Skeletal muscle satellite cell (primary cell): ENCODE measurements around the gene FANCB. TPM values are rescaled to one million over a fixed set of nuclear protein-coding genes. Genes with fewer than 3 reads are reported as not detected.

Experiments used
- H3K27me3 ChIP-seq: 2 replicates; pipeline ENCODE4 v1.7.0; 2013; ENCODE audit warnings: low read length; ENCODE audit not compliant: control insufficient read depth, insufficient read depth
- H3K36me3 ChIP-seq: 2 replicates; pipeline ENCODE4 v1.7.0; 2013; ENCODE audit warnings: mild to moderate bottlenecking, control low read depth, low read length; ENCODE audit not compliant: insufficient read depth
- H3K4me1 ChIP-seq: 2 replicates; pipeline ENCODE4 v1.7.0; 2013; ENCODE audit warnings: low read length; ENCODE audit not compliant: control insufficient read depth, insufficient read depth
- H3K4me2 ChIP-seq: 2 replicates; pipeline ENCODE4 v1.7.0; 2013; ENCODE audit warnings: mild to moderate bottlenecking, low read length
- H3K4me3 ChIP-seq: 2 replicates; pipeline ENCODE4 v1.7.0; 2013; ENCODE audit warnings: low read length
- H3K9ac ChIP-seq: 2 replicates; pipeline ENCODE4 v1.7.0; 2013; ENCODE audit warnings: mild to moderate bottlenecking, low read depth, low read length, moderate library complexity
- H3K9me3 ChIP-seq: replicated peaks from 2 replicates; pipeline ENCODE4 v1.7.0; 2013; ENCODE audit warnings: mild to moderate bottlenecking, control low read depth, low read length
- total RNA-seq: library from RNA; depleted of rRNA; stranded (reverse); fragments of >200 nt; gene quantifications from 2 replicates; pipeline ENCODE4 v1.2.3, GENCODE V29; 2012; rRNA removed

The FANCB gene
- total RNA-seq = 5.0 and 6.1 TPM in 2 replicates

DNA sequence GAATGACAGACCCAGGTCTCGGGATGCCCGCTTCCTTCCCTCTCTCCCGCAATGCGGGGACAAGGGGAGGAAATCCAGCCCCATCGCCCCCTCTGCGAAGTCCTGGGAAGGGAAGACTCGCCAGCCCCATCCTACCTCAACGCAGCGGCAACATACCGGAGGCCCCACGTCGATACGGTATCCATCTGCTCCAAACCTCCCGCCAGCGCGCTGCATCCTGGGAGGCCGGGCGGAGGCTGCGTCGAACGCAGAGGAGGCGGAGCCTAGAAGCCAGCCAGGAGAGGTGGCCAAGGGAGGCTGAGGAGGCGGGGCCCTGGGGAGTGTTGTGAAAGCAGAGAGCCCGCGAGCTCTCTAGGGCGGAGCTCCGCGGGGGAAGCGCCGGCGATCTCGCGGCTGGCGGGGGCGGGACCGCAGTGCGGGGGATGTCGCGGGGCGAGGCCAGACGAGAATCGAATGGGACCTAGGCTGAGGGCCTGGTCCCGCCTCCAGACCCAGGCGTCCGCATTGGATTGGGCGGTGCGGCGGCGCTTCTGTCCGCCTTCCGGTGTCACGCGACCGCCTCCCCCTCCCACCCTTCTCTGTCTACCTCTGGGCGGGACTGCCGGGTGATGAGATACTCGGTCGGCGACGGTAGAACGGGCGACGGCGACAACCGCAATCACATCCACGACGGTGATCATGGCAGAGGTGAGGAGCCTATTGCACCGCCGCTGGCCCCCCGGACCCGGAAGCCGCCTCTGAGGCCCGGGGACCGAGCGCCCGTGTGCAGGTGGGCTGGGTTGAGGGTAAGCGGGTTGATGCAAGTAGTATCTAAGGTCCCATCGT lies at the start of gene FANCB, which contains the start of gene MOSPD2:
Gene FANCB (minus strand): TSS at position 219 of the 825 bp plus-strand sequence. CDS start 7,559 bp downstream, outside the sequence.
Gene MOSPD2 (plus strand): TSS at position 571 of the 825 bp plus-strand sequence. CDS start 108 bp downstream, at position 679.
- peak within 1 kb of the TSS; percentile 94 for H3K9ac ChIP-seq
- no peaks in the 10 kb centered on the region for H3K9me3 ChIP-seq
- H3K36me3 ChIP-seq = no peaks in the 10 kb centered on the region
- peak within 1 kb of the TSS; percentile 93 for H3K4me3 ChIP-seq
- peak within 1 kb of the TSS; percentile 84 for H3K4me2 ChIP-seq
- H3K4me1 ChIP-seq = no peaks in the 10 kb centered on the region
- no peaks in the 10 kb centered on the region for H3K27me3 ChIP-seq

DNA sequence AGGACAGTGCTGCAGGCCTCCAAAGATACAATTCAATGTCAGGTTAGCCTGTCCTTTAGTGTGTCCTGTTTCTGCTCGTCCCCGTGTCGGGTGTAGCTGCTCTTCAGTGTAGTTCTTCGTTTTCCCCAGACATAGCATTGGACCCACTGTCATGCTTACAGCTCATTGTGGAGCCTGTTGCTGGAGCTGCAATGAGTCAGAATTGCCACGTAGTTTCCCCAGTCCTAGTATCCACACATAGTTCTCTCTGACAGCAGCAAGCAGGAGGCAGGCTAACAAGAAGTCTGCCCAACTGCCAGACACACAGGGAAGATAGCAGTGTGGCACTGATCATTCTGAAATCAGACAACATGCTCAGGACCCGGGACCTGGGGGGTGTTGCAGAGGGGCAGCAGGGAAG lies 49.6 kb upstream of the FANCB start:
- Histone ChIP-seq H3K9ac (peak overlapping the region; percentile 22), H3K4me2 (no peak overlapping the region), H3K4me3 (no peak overlapping the region), H3K27me3 (no peaks in the 10 kb centered on the region), H3K9me3 (no peaks in the 10 kb centered on the region), H3K4me1 (peaks cover 16% of the 10 kb centered on the region), H3K36me3 (no peaks in the 10 kb centered on the region)

DNA sequence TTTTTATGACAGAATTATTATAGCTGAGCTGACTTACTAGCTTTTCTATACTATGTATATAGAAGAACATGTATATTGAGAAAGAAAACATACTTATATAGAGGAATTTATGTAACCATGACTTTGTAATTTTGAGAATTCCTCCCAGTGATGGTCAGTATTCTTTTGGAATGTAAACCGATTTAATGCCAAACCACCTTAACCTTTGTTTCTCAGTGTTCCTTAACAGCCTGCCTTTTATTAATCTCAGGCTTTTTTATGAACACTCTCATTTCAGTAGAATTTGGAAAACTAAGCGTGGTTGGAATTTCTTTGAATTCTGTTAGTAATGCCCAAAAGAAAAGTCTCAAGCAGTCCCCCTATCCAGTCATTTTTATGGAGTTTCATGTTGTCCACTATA lies 47.3 kb upstream of the FANCB start:
- Histone ChIP-seq H3K9ac (no peak overlapping the region), H3K4me3 (no peak overlapping the region), H3K4me1 (peaks cover 21% of the 10 kb centered on the region), H3K4me2 (no peak overlapping the region), H3K27me3 (no peaks in the 10 kb centered on the region), H3K36me3 (peaks cover 5% of the 10 kb centered on the region), H3K9me3 (no peaks in the 10 kb centered on the region)

DNA sequence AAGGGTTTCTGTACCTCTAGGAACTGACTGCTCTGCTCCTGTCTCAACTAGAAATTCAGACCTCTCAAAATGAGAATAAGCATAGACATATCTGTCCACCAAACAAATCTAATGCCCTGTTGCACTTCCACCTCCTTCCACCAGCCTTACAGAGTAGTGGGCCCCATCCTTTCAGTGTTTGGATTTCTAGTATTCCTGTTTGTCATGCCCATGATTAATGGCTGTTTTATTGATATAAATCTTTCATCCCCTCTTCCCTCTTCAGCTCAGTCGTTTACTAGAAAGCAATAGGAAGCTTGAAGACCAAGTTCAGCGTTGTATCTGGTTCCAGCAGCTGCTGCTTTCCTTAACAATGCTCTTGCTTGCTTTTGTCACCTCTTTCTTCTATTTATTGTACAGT lies 46.5 kb upstream of the FANCB start:
- H3K9me3 ChIP-seq = no peaks in the 10 kb centered on the region
- peaks cover 5% of the 10 kb centered on the region for H3K36me3 ChIP-seq
- no peaks in the 10 kb centered on the region for H3K27me3 ChIP-seq
- H3K4me2 ChIP-seq = no peak overlapping the region
- no peak overlapping the region for H3K4me3 ChIP-seq
- H3K4me1 ChIP-seq = peaks cover 21% of the 10 kb centered on the region
- no peak overlapping the region for H3K9ac ChIP-seq

DNA sequence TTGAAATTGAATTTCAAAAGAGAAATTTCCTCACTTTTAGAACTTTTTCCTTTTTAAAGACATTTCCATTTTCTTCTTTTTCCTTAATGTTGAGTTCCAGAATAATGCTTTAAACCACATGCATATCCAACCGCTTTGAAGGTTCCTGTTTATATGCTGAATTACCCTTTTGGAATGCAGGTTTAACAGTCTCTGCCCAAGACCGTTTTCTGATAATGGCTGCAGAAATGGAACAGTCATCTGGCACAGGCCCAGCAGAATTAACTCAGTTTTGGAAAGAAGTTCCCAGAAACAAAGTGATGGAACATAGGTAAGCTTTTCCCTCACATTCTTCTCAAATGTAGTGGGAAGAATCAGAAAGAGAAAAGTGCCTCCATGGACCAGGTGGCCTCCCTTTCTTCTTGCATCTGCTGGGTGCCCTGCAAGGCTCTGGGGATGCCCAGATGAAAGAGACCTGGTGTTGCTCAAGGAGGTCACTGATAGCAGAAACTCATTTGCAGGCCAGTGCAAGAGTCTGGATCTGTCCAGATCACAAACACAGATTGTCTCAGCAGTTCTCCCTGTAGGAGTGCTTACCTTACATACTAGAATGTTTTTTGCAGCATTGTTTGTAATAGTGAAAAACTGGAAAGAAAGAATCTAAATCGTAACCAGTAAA lies 43.3 kb upstream of the FANCB start:
- Histone ChIP-seq H3K4me2 (peak overlapping the region; percentile 22), H3K9ac (no peak overlapping the region), H3K27me3 (no peaks in the 10 kb centered on the region), H3K36me3 (peaks cover 5% of the 10 kb centered on the region), H3K9me3 (no peaks in the 10 kb centered on the region), H3K4me1 (peaks cover 18% of the 10 kb centered on the region), H3K4me3 (no peak overlapping the region)

DNA sequence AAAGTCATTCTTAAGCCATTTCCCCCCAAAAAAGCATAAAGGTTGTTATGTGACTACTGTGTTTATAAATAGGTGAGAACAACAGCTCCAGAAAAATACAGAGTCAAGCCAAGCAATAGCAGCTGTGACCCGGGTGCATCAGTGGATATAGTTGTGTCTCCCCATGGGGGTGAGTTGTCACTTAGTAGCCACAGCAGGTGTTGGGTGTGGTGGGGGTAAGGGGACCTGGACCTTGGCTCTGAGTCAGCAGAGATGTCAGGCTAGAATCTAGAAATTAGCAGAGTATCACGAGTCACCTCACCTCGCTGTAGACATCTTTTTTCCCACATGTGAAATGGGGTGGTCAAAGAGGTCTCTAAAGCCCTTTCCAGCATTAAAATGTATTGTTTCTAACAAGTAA lies 42.7 kb upstream of the FANCB start:
- no peak overlapping the region for H3K9ac ChIP-seq
- H3K27me3 ChIP-seq = no peaks in the 10 kb centered on the region
- peak overlapping the region; percentile 22 for H3K4me2 ChIP-seq
- no peak overlapping the region for H3K4me3 ChIP-seq
- H3K9me3 ChIP-seq = no peaks in the 10 kb centered on the region
- peaks cover 5% of the 10 kb centered on the region for H3K36me3 ChIP-seq
- peaks cover 18% of the 10 kb centered on the region for H3K4me1 ChIP-seq

DNA sequence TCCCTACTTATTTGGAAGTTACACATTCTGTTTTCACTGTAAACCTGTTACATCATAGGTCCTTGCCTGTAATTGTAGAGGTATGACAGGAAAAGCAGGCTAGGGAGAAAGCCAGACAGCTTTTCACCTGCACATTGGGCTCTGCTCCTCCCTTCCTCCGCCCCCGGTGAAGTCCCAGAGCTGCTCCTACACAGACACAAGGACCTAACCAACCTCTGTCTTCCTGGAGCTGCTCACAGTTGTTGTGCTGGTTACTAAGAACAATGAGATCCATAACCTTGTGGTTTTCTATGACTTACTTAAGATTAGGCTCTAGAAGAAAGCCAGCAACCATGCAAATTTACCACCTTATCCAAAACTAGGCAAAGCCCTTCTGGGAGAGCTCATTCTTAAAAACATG lies 40.4 kb upstream of the FANCB start:
- H3K36me3 ChIP-seq = peaks cover 9% of the 10 kb centered on the region
- H3K4me3 ChIP-seq = no peak overlapping the region
- no peaks in the 10 kb centered on the region for H3K9me3 ChIP-seq
- peaks cover 9% of the 10 kb centered on the region for H3K4me1 ChIP-seq
- H3K9ac ChIP-seq = no peak overlapping the region
- H3K4me2 ChIP-seq = no peak overlapping the region
- H3K27me3 ChIP-seq = no peaks in the 10 kb centered on the region

DNA sequence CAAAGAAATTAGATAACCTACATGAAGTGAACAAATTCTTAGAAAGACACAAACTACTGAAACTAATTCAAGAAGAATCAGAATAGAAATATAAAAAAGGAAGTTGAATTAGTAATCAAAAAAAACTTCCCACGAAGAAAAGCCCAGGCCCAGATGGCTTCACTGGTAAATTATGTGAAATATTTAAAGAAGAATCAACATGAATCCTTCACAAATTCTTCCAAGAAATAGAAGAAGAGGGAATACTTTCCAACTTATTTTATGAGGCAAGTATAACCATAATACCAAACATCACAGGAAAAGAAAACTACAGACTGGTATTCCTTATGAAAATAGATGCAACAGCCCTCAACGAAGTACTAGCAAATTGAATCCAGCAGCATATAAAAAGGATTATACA lies 31.0 kb upstream of the FANCB start:
- Histone ChIP-seq H3K9ac (no peak overlapping the region), H3K4me1 (peaks cover 13% of the 10 kb centered on the region), H3K36me3 (peaks cover 9% of the 10 kb centered on the region), H3K4me2 (no peak overlapping the region), H3K9me3 (no peaks in the 10 kb centered on the region), H3K27me3 (no peaks in the 10 kb centered on the region), H3K4me3 (no peak overlapping the region)

DNA sequence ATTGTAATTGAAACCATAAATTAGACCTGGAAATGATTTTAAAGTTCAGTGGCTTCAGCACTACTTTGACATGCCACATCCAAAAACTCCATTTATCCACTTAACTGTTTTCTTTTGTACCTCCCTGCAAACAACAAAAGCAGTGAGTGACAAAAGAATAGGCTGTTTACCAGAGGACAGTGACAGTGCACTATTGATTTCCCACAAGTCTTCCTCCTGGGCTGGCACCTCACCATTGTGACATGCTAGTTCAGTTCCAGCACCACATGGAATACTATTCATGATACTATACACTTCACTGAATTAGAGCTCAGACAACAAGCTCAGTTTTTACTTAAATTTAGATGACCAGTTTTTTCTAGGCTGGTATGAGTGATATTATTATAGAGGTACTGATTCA lies 29.7 kb upstream of the FANCB start:
- peaks cover 9% of the 10 kb centered on the region for H3K36me3 ChIP-seq
- no peak overlapping the region for H3K4me2 ChIP-seq
- H3K4me3 ChIP-seq = no peak overlapping the region
- no peaks in the 10 kb centered on the region for H3K9me3 ChIP-seq
- H3K4me1 ChIP-seq = peaks cover 13% of the 10 kb centered on the region
- no peaks in the 10 kb centered on the region for H3K27me3 ChIP-seq
- H3K9ac ChIP-seq = no peak overlapping the region

DNA sequence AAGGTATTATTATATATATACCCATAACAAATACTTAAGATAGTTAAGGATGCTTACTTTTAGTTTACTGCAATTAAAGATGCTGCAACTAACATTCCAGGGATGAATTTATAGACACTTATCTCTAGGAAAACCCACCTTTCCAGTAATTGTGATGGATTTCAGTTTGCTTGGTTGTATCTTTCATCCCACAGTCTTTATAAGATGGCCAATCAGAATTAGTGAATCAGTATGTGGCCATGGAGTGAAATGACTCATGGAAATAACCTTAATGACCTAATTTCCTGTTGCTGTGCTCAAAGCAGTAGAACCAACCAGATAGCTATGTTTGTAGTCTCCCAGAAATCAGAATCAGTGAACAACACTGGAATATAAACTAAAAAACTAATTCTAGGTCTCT lies 26.7 kb upstream of the FANCB start:
- no peaks in the 10 kb centered on the region for H3K27me3 ChIP-seq
- H3K36me3 ChIP-seq = peaks cover 4% of the 10 kb centered on the region
- H3K4me2 ChIP-seq = no peak overlapping the region
- no peak overlapping the region for H3K4me3 ChIP-seq
- H3K9ac ChIP-seq = no peak overlapping the region
- no peaks in the 10 kb centered on the region for H3K9me3 ChIP-seq
- peaks cover 13% of the 10 kb centered on the region for H3K4me1 ChIP-seq

DNA sequence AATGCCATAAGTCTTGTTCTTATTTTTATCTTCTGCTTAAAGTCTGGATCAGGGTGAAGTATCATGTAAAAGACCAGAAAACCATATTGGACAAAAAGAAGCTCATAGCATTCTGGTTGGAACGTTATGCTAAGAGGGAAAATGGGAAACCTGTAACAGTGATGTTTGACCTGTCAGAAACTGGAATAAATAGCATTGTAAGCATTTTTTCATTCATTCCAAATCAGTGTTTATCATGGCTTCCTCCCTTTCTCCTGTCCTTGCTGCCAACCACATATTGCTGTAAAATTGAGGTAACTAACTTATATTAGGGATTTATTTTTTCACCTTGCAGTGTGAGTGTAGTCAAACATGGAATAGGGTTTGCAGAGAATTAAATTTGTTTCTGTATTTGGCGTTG lies 24.2 kb upstream of the FANCB start:
- no peak overlapping the region for H3K4me3 ChIP-seq
- no peaks in the 10 kb centered on the region for H3K9me3 ChIP-seq
- no peak overlapping the region for H3K9ac ChIP-seq
- H3K27me3 ChIP-seq = no peaks in the 10 kb centered on the region
- H3K4me2 ChIP-seq = no peak overlapping the region
- H3K36me3 ChIP-seq = no peaks in the 10 kb centered on the region
- peaks cover 8% of the 10 kb centered on the region for H3K4me1 ChIP-seq
